ENCODE data around the gene UNC5B.

UNC5B gene

DNA sequence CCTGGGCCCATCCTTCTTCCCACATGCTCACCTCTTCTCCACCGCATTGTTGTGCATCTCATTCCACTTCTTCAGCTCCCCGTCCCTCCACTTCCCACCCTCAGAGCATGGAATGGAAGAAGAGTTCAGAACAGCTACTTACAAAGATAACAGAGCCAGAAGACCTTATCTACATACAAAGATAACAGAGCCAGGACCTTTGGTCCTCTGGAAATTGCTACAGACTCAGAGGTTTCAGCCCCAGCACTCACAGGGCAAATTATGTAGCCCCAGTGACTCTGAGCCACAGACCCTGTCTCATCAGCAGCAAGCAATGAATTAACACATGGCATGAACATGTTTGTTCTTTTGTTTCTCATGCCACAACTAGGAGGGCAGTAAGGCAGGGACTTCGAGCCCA lies 78.0 kb downstream of the UNC5B start:
- H4K12ac ChIP-seq (ENCODE audit: low read depth, low read length): no peak overlapping the region
- no peak overlapping the region for H2BK12ac ChIP-seq (ENCODE audit: low read length)
- no peaks in the 10 kb centered on the region for H3K79me1 ChIP-seq (ENCODE audit: low read length)
- no peak overlapping the region for H3K4ac ChIP-seq (ENCODE audit: low read depth, low read length)
- H3K27ac ChIP-seq (ENCODE audit: low read depth, low read length): no peak overlapping the region
- no peak overlapping the region for H2AK5ac ChIP-seq (ENCODE audit: low read length)
- H4K91ac ChIP-seq (ENCODE audit: low read depth, low read length): no peak overlapping the region
- H2BK120ac ChIP-seq (ENCODE audit: insufficient read depth, low read length, poor library complexity): no peak overlapping the region
- no peak overlapping the region for H3K4me3 ChIP-seq (ENCODE audit: low read depth, low read length)
- H3K4me2 ChIP-seq (ENCODE audit: low read length): no peak overlapping the region
- no peaks in the 10 kb centered on the region for H3K4me1 ChIP-seq (ENCODE audit: control insufficient read depth in 1 of 2, insufficient read depth in 2 of 2, low read length in 2 of 2)
- H3K36me3 ChIP-seq (ENCODE audit: control insufficient read depth in 1 of 2, insufficient read depth in 2 of 2, low read length in 2 of 2): peaks cover 92 to 96% of the 10 kb centered on the region in 2 experiments
- H3K79me2 ChIP-seq (ENCODE audit: control insufficient read depth, insufficient read depth, low read length, poor library complexity): no peaks in the 10 kb centered on the region
- no peak overlapping the region for H3K18ac ChIP-seq (ENCODE audit: low read length)
- no peak overlapping the region for H3K14ac ChIP-seq (ENCODE audit: low read length)
- H3K27me3 ChIP-seq (ENCODE audit: insufficient read depth, low read length): no peaks in the 10 kb centered on the region
- no peak overlapping the region for H2AFZ ChIP-seq (ENCODE audit: insufficient read depth, low read length, poor library complexity)
- H2BK5ac ChIP-seq (ENCODE audit: low read depth, low read length, poor library complexity): no peak overlapping the region
- no peak overlapping the region for H3K9ac ChIP-seq (ENCODE audit: low read length)
- WGBS (ENCODE audit: extremely low coverage, insufficient coverage, insufficient read length): no CpG with 5 or more reads among the region's 3 CpGs
- no peak for DNase-seq
- H4K8ac ChIP-seq (ENCODE audit: low read depth, low read length): no peak overlapping the region
- H3K9me3 ChIP-seq (ENCODE audit: insufficient read depth, low read depth, low read length): peaks cover 2% of the 10 kb centered on the region
- no peak overlapping the region for H3K23ac ChIP-seq (ENCODE audit: low read length)

DNA sequence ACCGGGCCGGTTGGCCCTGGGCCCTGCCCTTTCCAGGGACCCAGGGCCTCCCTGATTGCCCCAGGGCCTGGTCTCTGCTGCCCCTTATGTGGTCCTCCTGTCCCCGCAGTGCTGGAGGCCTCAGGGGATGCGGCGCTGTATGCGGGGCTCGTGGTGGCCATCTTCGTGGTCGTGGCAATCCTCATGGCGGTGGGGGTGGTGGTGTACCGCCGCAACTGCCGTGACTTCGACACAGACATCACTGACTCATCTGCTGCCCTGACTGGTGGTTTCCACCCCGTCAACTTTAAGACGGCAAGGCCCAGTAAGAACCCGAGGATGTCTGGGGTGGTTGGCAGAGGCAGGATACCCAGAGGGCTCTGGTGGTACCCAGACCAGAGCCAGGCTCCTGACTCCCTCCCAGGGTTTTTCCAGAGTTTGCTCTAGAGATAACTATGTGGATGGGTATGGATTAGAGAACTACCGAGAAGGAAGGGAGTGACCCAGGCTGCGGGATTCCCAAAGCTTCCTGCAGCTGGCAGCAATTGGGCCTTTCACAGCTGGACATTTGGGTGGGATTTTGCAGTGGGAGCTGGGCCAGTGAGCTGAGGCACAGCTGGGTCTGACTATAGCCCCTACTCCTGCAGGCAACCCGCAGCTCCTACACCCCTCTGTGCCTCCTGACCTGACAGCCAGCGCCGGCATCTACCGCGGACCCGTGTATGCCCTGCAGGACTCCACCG lies 78.6 kb downstream of the UNC5B start:
- Histone ChIP-seq H3K79me2 (ENCODE audit: control insufficient read depth, insufficient read depth, low read length, poor library complexity) (no peaks in the 10 kb centered on the region), H3K4me1 (ENCODE audit: control insufficient read depth in 1 of 2, insufficient read depth in 2 of 2, low read length in 2 of 2) (no peaks in the 10 kb centered on the region), H3K79me1 (ENCODE audit: low read length) (no peaks in the 10 kb centered on the region), H3K4me3 (ENCODE audit: low read depth, low read length) (no peak overlapping the region), H3K36me3 (ENCODE audit: control insufficient read depth in 1 of 2, insufficient read depth in 2 of 2, low read length in 2 of 2) (peaks cover 91 to 95% of the 10 kb centered on the region in 2 experiments), H2AFZ (ENCODE audit: insufficient read depth, low read length, poor library complexity) (no peak overlapping the region), H3K23ac (ENCODE audit: low read length) (no peak overlapping the region), H3K4ac (ENCODE audit: low read depth, low read length) (no peak overlapping the region), H2BK120ac (ENCODE audit: insufficient read depth, low read length, poor library complexity) (no peak overlapping the region), H3K27ac (ENCODE audit: low read depth, low read length) (no peak overlapping the region), H3K27me3 (ENCODE audit: insufficient read depth, low read length) (no peaks in the 10 kb centered on the region), H3K9me3 (ENCODE audit: insufficient read depth, low read depth, low read length) (peaks cover 2% of the 10 kb centered on the region), H4K8ac (ENCODE audit: low read depth, low read length) (no peak overlapping the region), H3K4me2 (ENCODE audit: low read length) (no peak overlapping the region), H3K9ac (ENCODE audit: low read length) (no peak overlapping the region), H2AK5ac (ENCODE audit: low read length) (no peak overlapping the region), H4K91ac (ENCODE audit: low read depth, low read length) (no peak overlapping the region), H2BK12ac (ENCODE audit: low read length) (no peak overlapping the region), H2BK5ac (ENCODE audit: low read depth, low read length, poor library complexity) (no peak overlapping the region), H4K12ac (ENCODE audit: low read depth, low read length) (no peak overlapping the region), H3K18ac (ENCODE audit: low read length) (no peak overlapping the region), H3K14ac (ENCODE audit: low read length) (no peak overlapping the region)
- WGBS (ENCODE audit: extremely low coverage, insufficient coverage, insufficient read length): no CpG with 5 or more reads among the region's 26 CpGs
- no peak for DNase-seq

DNA sequence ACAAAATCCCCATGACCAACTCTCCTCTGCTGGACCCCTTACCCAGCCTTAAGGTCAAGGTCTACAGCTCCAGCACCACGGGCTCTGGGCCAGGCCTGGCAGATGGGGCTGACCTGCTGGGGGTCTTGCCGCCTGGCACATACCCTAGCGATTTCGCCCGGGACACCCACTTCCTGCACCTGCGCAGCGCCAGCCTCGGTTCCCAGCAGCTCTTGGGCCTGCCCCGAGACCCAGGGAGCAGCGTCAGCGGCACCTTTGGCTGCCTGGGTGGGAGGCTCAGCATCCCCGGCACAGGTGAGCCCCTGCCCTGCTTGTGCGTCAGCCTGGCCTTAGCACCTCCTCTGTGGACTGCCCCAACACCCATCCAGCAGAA lies 79.1 kb downstream of the UNC5B start:
- Histone ChIP-seq H3K23ac (ENCODE audit: low read length) (no peak overlapping the region), H2AK5ac (ENCODE audit: low read length) (no peak overlapping the region), H3K4me3 (ENCODE audit: low read depth, low read length) (no peak overlapping the region), H3K79me2 (ENCODE audit: control insufficient read depth, insufficient read depth, low read length, poor library complexity) (no peaks in the 10 kb centered on the region), H3K79me1 (ENCODE audit: low read length) (no peaks in the 10 kb centered on the region), H4K12ac (ENCODE audit: low read depth, low read length) (no peak overlapping the region), H3K9me3 (ENCODE audit: insufficient read depth, low read depth, low read length) (peaks cover 2% of the 10 kb centered on the region), H2BK5ac (ENCODE audit: low read depth, low read length, poor library complexity) (no peak overlapping the region), H3K4me1 (ENCODE audit: control insufficient read depth in 1 of 2, insufficient read depth in 2 of 2, low read length in 2 of 2) (no peaks in the 10 kb centered on the region), H3K4ac (ENCODE audit: low read depth, low read length) (no peak overlapping the region), H3K18ac (ENCODE audit: low read length) (no peak overlapping the region), H3K36me3 (ENCODE audit: control insufficient read depth in 1 of 2, insufficient read depth in 2 of 2, low read length in 2 of 2) (peaks cover 93 to 95% of the 10 kb centered on the region in 2 experiments), H2BK12ac (ENCODE audit: low read length) (no peak overlapping the region), H2AFZ (ENCODE audit: insufficient read depth, low read length, poor library complexity) (no peak overlapping the region), H3K27ac (ENCODE audit: low read depth, low read length) (no peak overlapping the region), H3K4me2 (ENCODE audit: low read length) (no peak overlapping the region), H3K14ac (ENCODE audit: low read length) (no peak overlapping the region), H4K8ac (ENCODE audit: low read depth, low read length) (no peak overlapping the region), H3K9ac (ENCODE audit: low read length) (no peak overlapping the region), H3K27me3 (ENCODE audit: insufficient read depth, low read length) (no peaks in the 10 kb centered on the region), H2BK120ac (ENCODE audit: insufficient read depth, low read length, poor library complexity) (no peak overlapping the region), H4K91ac (ENCODE audit: low read depth, low read length) (no peak overlapping the region)
- no CpG with 5 or more reads among the region's 13 CpGs for WGBS (ENCODE audit: extremely low coverage, insufficient coverage, insufficient read length)
- DNase-seq: no peak

DNA sequence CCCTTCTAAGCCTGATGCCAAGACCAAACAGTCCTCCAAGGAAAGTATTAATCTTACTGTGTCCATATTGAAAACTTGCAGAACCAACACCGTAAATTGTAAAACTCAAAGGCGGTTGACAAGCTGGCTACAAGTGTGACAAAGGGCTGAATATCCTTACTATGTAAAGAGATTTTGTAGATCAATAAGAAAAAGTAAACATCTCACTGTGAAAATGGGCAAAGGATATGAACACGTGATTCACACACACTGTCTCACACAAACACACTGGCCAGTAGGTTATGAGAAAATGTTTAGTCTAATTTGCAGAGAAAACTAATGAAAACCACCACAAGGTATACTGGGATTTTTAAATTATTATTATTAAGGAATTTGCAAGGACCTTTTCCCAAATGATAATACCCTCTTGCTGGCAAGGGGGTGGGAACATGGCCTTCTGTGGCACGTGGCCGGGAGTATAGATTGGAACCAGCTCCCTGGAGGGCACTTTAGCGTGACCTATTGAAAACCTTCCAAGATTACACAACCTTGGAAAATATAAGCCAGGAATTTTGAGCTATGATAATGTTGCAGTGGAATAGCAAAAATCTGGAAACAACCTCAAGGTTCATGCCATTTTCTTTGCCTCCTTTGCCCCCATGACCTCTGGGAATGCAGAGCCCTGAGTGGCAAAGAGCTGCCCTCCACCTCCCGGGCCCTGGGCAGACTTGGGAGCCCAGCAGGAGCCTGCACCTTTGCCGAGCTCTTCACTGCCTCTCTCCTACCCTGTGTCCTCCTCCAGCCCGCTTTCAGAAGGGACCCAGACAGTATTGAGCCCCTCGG lies 80.5 kb downstream of the UNC5B start:
- Histone ChIP-seq H4K8ac (ENCODE audit: low read depth, low read length) (no peak overlapping the region), H3K27me3 (ENCODE audit: insufficient read depth, low read length) (no peaks in the 10 kb centered on the region), H2BK5ac (ENCODE audit: low read depth, low read length, poor library complexity) (no peak overlapping the region), H3K4me3 (ENCODE audit: low read depth, low read length) (no peak overlapping the region), H3K79me1 (ENCODE audit: low read length) (no peaks in the 10 kb centered on the region), H3K4me1 (ENCODE audit: control insufficient read depth in 1 of 2, insufficient read depth in 2 of 2, low read length in 2 of 2) (no peaks in the 10 kb centered on the region), H2BK120ac (ENCODE audit: insufficient read depth, low read length, poor library complexity) (no peak overlapping the region), H3K9me3 (ENCODE audit: insufficient read depth, low read depth, low read length) (peaks cover 2% of the 10 kb centered on the region), H3K9ac (ENCODE audit: low read length) (no peak overlapping the region), H2BK12ac (ENCODE audit: low read length) (no peak overlapping the region), H3K36me3 (ENCODE audit: control insufficient read depth in 1 of 2, insufficient read depth in 2 of 2, low read length in 2 of 2) (peaks cover 91 to 95% of the 10 kb centered on the region in 2 experiments), H2AK5ac (ENCODE audit: low read length) (no peak overlapping the region), H3K4me2 (ENCODE audit: low read length) (no peak overlapping the region), H4K12ac (ENCODE audit: low read depth, low read length) (no peak overlapping the region), H3K4ac (ENCODE audit: low read depth, low read length) (no peak overlapping the region), H3K79me2 (ENCODE audit: control insufficient read depth, insufficient read depth, low read length, poor library complexity) (no peaks in the 10 kb centered on the region), H2AFZ (ENCODE audit: insufficient read depth, low read length, poor library complexity) (no peak overlapping the region), H4K91ac (ENCODE audit: low read depth, low read length) (no peak overlapping the region), H3K18ac (ENCODE audit: low read length) (no peak overlapping the region), H3K14ac (ENCODE audit: low read length) (no peak overlapping the region), H3K23ac (ENCODE audit: low read length) (no peak overlapping the region), H3K27ac (ENCODE audit: low read depth, low read length) (no peak overlapping the region)
- DNase-seq: peak; percentile 16 to 79
- no CpG with 5 or more reads among the region's 10 CpGs for WGBS (ENCODE audit: extremely low coverage, insufficient coverage, insufficient read length)
